WTC11 (cell line): ENCODE measurements around the gene MRPL51. TPM values are rescaled to one million over a fixed set of nuclear protein-coding genes. Genes with fewer than 3 reads are reported as not detected.
A peak's percentile ranks its signal among the peaks of the same experiment; 100 is the strongest.

Experiments used
- ATAC-seq: fragments of 200-7000 bp; cut with Tn5 transposase; 2 replicates; pipeline ENCODE4 v1.10.0; 2021; ENCODE audit warnings: mild to moderate bottlenecking, moderate library complexity
- CTCF ChIA-PET: fragments of 300-600 bp; sonication (Branson Sonifier 250); formaldehyde crosslinking; loops from one replicate; lab custom pipeline; 2021; ENCODE audit warnings: antibody characterized with exemption; lab: Charles Lee
- POLR2A ChIA-PET: fragments of 350-600 bp; sonication (Branson Sonifier 250); formaldehyde crosslinking; loops from one replicate; lab custom pipeline; 2021; ENCODE audit warnings: antibody characterized with exemption; lab: Charles Lee
- DNase-seq: peaks from one replicate; pipeline ENCODE4 v3.0.0; 2021; ENCODE audit warnings: low spot score
- H3K27ac Mint-ChIP-seq: 2 replicates; pipeline ENCODE4 v1.8.0; 2021; ENCODE audit warnings: mixed read lengths
- H3K27me3 Mint-ChIP-seq: 2 replicates; pipeline ENCODE4 v1.8.0; 2021; ENCODE audit warnings: low read depth, mild to moderate bottlenecking, moderate library complexity, mixed read lengths
- H3K36me3 Mint-ChIP-seq: 2 replicates; pipeline ENCODE4 v1.8.0; 2021; ENCODE audit warnings: mixed read lengths
- H3K4me1 Mint-ChIP-seq: 2 replicates; pipeline ENCODE4 v1.8.0; 2022; ENCODE audit warnings: mixed read lengths
- H3K4me3 Mint-ChIP-seq: 2 replicates; pipeline ENCODE4 v1.8.0; 2021; ENCODE audit warnings: mild to moderate bottlenecking, moderate library complexity, mixed read lengths
- H3K9me3 Mint-ChIP-seq: 2 replicates; pipeline ENCODE4 v1.8.0; 2021; ENCODE audit warnings: mixed read lengths
- AR ChIP-seq: fragments of 250-450 bp; sonication (Bioruptor Pico); IDR thresholded peaks from 2 replicates; pipeline ENCODE4 v1.9.0; 2021; ENCODE audit warnings: mild to moderate bottlenecking
- ATF6 ChIP-seq: sonication (generic); formaldehyde crosslinking; IDR thresholded peaks from 2 replicates; pipeline ENCODE4 v1.8.1; 2023; ENCODE audit warnings: mild to moderate bottlenecking, missing genetic modification reagents
- CBFB ChIP-seq: sonication (generic); formaldehyde crosslinking; IDR thresholded peaks from 2 replicates; pipeline ENCODE4 v1.8.1; 2022; ENCODE audit warnings: mild to moderate bottlenecking, low read depth, missing genetic modification reagents
- CTCF ChIP-seq: fragments of 200-600 bp; IDR thresholded peaks from 2 replicates; pipeline ENCODE4 v1.8.0; 2022; ENCODE audit warnings: antibody characterized with exemption
- ESRRA ChIP-seq: sonication (generic); formaldehyde crosslinking; IDR thresholded peaks from 2 replicates; pipeline ENCODE4 v1.8.1; 2022; ENCODE audit warnings: mild to moderate bottlenecking, missing genetic modification reagents, borderline replicate concordance
- FOXK1 ChIP-seq: sonication (generic); formaldehyde crosslinking; IDR thresholded peaks from 2 replicates; pipeline ENCODE4 v1.8.0; 2022; ENCODE audit warnings: mild to moderate bottlenecking, moderate library complexity, missing genetic modification reagents
- GABPB1 ChIP-seq: sonication (generic); formaldehyde crosslinking; IDR thresholded peaks from 2 replicates; pipeline ENCODE4 v1.8.1; 2023; ENCODE audit warnings: mild to moderate bottlenecking, missing genetic modification reagents
- MXD4 ChIP-seq: fragments of 250-450 bp; sonication (Bioruptor Pico); IDR thresholded peaks from 2 replicates; pipeline ENCODE4 v1.8.0; 2021; ENCODE audit warnings: mild to moderate bottlenecking, moderate library complexity, borderline replicate concordance
- MYBL2 ChIP-seq: sonication (generic); formaldehyde crosslinking; IDR thresholded peaks from 2 replicates; pipeline ENCODE4 v1.8.1; 2023; ENCODE audit warnings: mild to moderate bottlenecking, moderate library complexity, missing genetic modification reagents
- NFATC4 ChIP-seq: fragments of 250-450 bp; sonication (Bioruptor Pico); IDR thresholded peaks from 2 replicates; pipeline ENCODE4 v1.9.0; 2021; ENCODE audit warnings: mild to moderate bottlenecking
- NFYB ChIP-seq: sonication (generic); formaldehyde crosslinking; conservative IDR thresholded peaks from 2 replicates; pipeline ENCODE4 v1.8.0; 2022; ENCODE audit warnings: low read depth, missing genetic modification reagents
- NR1H2 ChIP-seq: sonication (generic); formaldehyde crosslinking; IDR thresholded peaks from 2 replicates; pipeline ENCODE4 v1.9.0; 2021; ENCODE audit warnings: mild to moderate bottlenecking, moderate library complexity, missing genetic modification reagents
- NR2C2 ChIP-seq: sonication (generic); formaldehyde crosslinking; IDR thresholded peaks from 2 replicates; pipeline ENCODE4 v1.8.0; 2022; ENCODE audit warnings: mild to moderate bottlenecking, missing genetic modification reagents
- SMAD4 ChIP-seq: sonication (generic); formaldehyde crosslinking; IDR thresholded peaks from 2 replicates; pipeline ENCODE4 v1.8.0; 2022; ENCODE audit warnings: mild to moderate bottlenecking, missing genetic modification reagents
- SOX15 ChIP-seq: fragments of 250-450 bp; sonication (Bioruptor Pico); IDR thresholded peaks from 2 replicates; pipeline ENCODE4 v1.9.0; 2021; ENCODE audit warnings: mild to moderate bottlenecking
- TP53 ChIP-seq: sonication (generic); formaldehyde crosslinking; IDR thresholded peaks from 2 replicates; pipeline ENCODE4 v1.8.1; 2023; ENCODE audit warnings: mild to moderate bottlenecking, missing genetic modification reagents
- ZBTB43 ChIP-seq: sonication (generic); formaldehyde crosslinking; IDR thresholded peaks from 2 replicates; pipeline ENCODE4 v1.8.1; 2023; ENCODE audit warnings: mild to moderate bottlenecking, missing genetic modification reagents
- ZMAT4 ChIP-seq: fragments of 250-450 bp; sonication (Bioruptor Pico); IDR thresholded peaks from 2 replicates; pipeline ENCODE4 v1.9.0; 2021; ENCODE audit warnings: mild to moderate bottlenecking
- ZNF121 ChIP-seq: sonication (generic); formaldehyde crosslinking; IDR thresholded peaks from 2 replicates; pipeline ENCODE4 v1.8.0; 2023; ENCODE audit warnings: missing genetic modification reagents
- ZNF138 ChIP-seq: sonication (generic); formaldehyde crosslinking; conservative IDR thresholded peaks from 2 replicates; pipeline ENCODE4 v1.8.1; 2022; ENCODE audit warnings: mild to moderate bottlenecking, moderate library complexity, missing genetic modification reagents
- ZNF416 ChIP-seq: fragments of 250-450 bp; sonication (Bioruptor Pico); IDR thresholded peaks from 2 replicates; pipeline ENCODE4 v1.9.0; 2021; ENCODE audit warnings: mild to moderate bottlenecking, inconsistent platforms
- ZNF423 ChIP-seq: fragments of 250-450 bp; sonication (Bioruptor Pico); IDR thresholded peaks from 2 replicates; pipeline ENCODE4 v2.1.2; 2022; ENCODE audit warnings: mild to moderate bottlenecking, moderate library complexity
- total RNA-seq: library from RNA; stranded (reverse); gene quantifications from 3 replicates; pipeline ENCODE4 v1.2.3, GENCODE V29; 2021

MRPL51 gene
- total RNA-seq, 1 experiment from 2014 or later: 290 TPM

- TF ChIP-seq ZMAT4: no peak
- TF ChIP-seq ZNF138: no peak
- TF ChIP-seq ZNF423 (CRISPR knock-in tag): no peak
- peak; percentile 97 for TF ChIP-seq FOXK1 (CRISPR knock-in tag)
- TF ChIP-seq NFYB (CRISPR knock-in tag): no peak
- no peak for TF ChIP-seq NR2C2 (CRISPR knock-in tag)
- TF ChIP-seq AR (CRISPR knock-in tag): no peak
- TF ChIP-seq ZNF121 (CRISPR knock-in tag): no peak
- TF ChIP-seq SMAD4 (CRISPR knock-in tag): no peak
- TF ChIP-seq SOX15 (CRISPR knock-in tag): no peak
- no peak for TF ChIP-seq ESRRA (CRISPR knock-in tag)
- no peak for TF ChIP-seq ZNF416 (CRISPR knock-in tag)
- TF ChIP-seq GABPB1 (CRISPR knock-in tag): peak; percentile 71; the same call in 1 of the 2 replicates
- no peak for TF ChIP-seq TP53
- TF ChIP-seq, all 79 proteins: peak for 9
Observed at GRCh38 chr12:6492838-6493496, at the start of gene MRPL51 (continued).

GRCh38 chr12:6542209-6543009 lies 49.3 kb upstream of the MRPL51 start:
- Mint-ChIP-seq H3K9me3 (no peaks in the 10 kb centered on the region), H3K27me3 (no peaks in the 10 kb centered on the region; the same call in 1 of the 2 replicates), H3K27ac (peak overlapping the region; percentile 60; the same call in 1 of the 2 replicates), H3K4me1 (peaks cover 34% of the 10 kb centered on the region), H3K36me3 (peaks cover 54% of the 10 kb centered on the region), H3K4me3 (no peak overlapping the region)
- ATAC-seq: no peak
- POLR2A ChIA-PET: interaction anchor here (1.2 kb wide), 1 partner anchor 11 kb away, joined by 4 read pairs; no protein-coding TSS in a partner anchor
- no peak for DNase-seq
- CTCF ChIA-PET: interaction anchor here (7.1 kb wide), 1 partner anchor 12 kb away, joined by 195 read pairs; the partner anchor contains the start of gene IFFO1
- no peak for TF ChIP-seq NFATC4 (CRISPR knock-in tag)
- no peak for TF ChIP-seq MYBL2 (CRISPR knock-in tag)
- TF ChIP-seq GABPB1 (CRISPR knock-in tag): peak; percentile 48; the same call in 1 of the 2 replicates
- no peak for TF ChIP-seq NR1H2

- peaks cover 40% of the 10 kb centered on the region for H3K4me1 Mint-ChIP-seq
- CTCF ChIA-PET: interaction anchor here (0.5 to 7.1 kb wide), 5 partner anchors 12 to 331 kb away, joined by 3 to 195 read pairs (median 4); partner anchors contain the start of gene IFFO1
- TF ChIP-seq NFATC4 (CRISPR knock-in tag): no peak
- no peak for TF ChIP-seq MXD4
- no peak for TF ChIP-seq CBFB (CRISPR knock-in tag)
- TF ChIP-seq CTCF: no peak
- TF ChIP-seq ZBTB43: no peak
- no peak for TF ChIP-seq ATF6 (CRISPR knock-in tag)
- TF ChIP-seq, all 79 proteins: peak for 0
- peaks cover 54% of the 10 kb centered on the region for H3K36me3 Mint-ChIP-seq
- no peak for ATAC-seq
- no peak for DNase-seq
- H3K9me3 Mint-ChIP-seq: no peaks in the 10 kb centered on the region
- POLR2A ChIA-PET: interaction anchor here (0.5 to 1.2 kb wide), 4 partner anchors 12 to 99 kb away, joined by 3 to 4 read pairs (median 4); no protein-coding TSS in a partner anchor
- H3K4me3 Mint-ChIP-seq: no peak overlapping the region; the same call in 1 of the 2 replicates
- no peaks in the 10 kb centered on the region; the same call in 1 of the 2 replicates for H3K27me3 Mint-ChIP-seq
- peak overlapping the region; percentile 60 for H3K27ac Mint-ChIP-seq
Observed at GRCh38 chr12:6541371-6542165, 48.5 kb upstream of the MRPL51 start.
